Measurements from ENCODE around the gene GDF2. TPM values are rescaled to one million over a fixed set of nuclear protein-coding genes. Genes with fewer than 3 reads are reported as not detected.

GDF2 gene
- total and polyA plus RNA-seq, 2 of the 4 experiments (the other 2 are of a cell fraction), result under 0.01 TPM; not detected in 1

DNA sequence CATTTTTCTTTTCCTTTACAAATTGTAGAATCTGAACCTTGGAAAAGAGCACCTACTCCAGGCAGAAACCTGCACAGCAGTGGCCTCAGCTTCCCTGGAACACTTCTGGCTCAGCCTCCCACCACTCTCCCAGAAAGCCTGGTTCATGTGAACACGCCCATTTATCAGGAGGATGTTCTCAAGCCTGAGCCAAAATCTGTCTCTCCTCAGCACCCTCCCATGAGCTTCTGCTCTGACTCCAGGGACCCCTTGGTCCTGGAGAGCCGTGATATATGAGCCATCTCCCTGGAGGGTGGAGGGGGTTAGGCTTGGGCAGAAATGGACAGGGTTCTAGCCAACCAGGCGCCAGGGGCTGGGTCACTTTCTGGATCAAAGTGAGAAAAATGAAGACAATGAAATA is 10.1 kb downstream of the GDF2 start:
- TF ChIP-seq SMC3 (IDR thresholded peaks at IDR 0.05; ENCODE audit: low read depth, low read length), result no peak
- no peak for TF ChIP-seq MAFK (IDR thresholded peaks at IDR 0.05; ENCODE audit: low read depth, low read length)
- no peak for TF ChIP-seq MXI1 (IDR thresholded peaks at IDR 0.05; ENCODE audit: borderline replicate concordance, low read depth, low read length)
- no peak for TF ChIP-seq RCOR1 (IDR thresholded peaks at IDR 0.05; ENCODE audit: insufficient replicate concordance, low read length)
- no peak for TF ChIP-seq NFE2L2 (IDR thresholded peaks at IDR 0.05; ENCODE audit: low read depth, low read length)
- no peak for TF ChIP-seq FOS (IDR thresholded peaks at IDR 0.05; ENCODE audit: low read depth, low read length)
- no peak for TF ChIP-seq CHD1 (IDR thresholded peaks at IDR 0.05; ENCODE audit: low read depth, low read length)
- TF ChIP-seq, protein P1, sequence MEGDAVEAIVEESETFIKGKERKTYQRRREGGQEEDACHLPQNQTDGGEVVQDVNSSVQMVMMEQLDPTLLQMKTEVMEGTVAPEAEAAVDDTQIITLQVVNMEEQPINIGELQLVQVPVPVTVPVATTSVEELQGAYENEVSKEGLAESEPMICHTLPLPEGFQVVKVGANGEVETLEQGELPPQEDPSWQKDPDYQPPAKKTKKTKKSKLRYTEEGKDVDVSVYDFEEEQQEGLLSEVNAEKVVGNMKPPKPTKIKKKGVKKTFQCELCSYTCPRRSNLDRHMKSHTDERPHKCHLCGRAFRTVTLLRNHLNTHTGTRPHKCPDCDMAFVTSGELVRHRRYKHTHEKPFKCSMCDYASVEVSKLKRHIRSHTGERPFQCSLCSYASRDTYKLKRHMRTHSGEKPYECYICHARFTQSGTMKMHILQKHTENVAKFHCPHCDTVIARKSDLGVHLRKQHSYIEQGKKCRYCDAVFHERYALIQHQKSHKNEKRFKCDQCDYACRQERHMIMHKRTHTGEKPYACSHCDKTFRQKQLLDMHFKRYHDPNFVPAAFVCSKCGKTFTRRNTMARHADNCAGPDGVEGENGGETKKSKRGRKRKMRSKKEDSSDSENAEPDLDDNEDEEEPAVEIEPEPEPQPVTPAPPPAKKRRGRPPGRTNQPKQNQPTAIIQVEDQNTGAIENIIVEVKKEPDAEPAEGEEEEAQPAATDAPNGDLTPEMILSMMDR (conservative IDR thresholded peaks at IDR 0.05; ENCODE audit: low read depth, low read length), result no peak
- TF ChIP-seq BHLHE40 (IDR thresholded peaks at IDR 0.05; ENCODE audit: low read depth, low read length), result no peak
- no peak for TF ChIP-seq USF2 (IDR thresholded peaks at IDR 0.05; ENCODE audit: low read depth, low read length)
- no peak for TF ChIP-seq RAD21 (IDR thresholded peaks at IDR 0.05; ENCODE audit: low read length)
- TF ChIP-seq MAZ (IDR thresholded peaks at IDR 0.05; ENCODE audit: borderline replicate concordance, low read depth, low read length), result no peak
- TF ChIP-seq CEBPB (IDR thresholded peaks at IDR 0.05; ENCODE audit: low read depth, low read length), result no peak
- no peak for TF ChIP-seq ELK1 (IDR thresholded peaks at IDR 0.05; ENCODE audit: borderline replicate concordance, low read depth, low read length)
- no peak for TF ChIP-seq POLR2A (IDR thresholded peaks at IDR 0.05; ENCODE audit: low read depth, low read length)
- TF ChIP-seq RFX5 (IDR thresholded peaks at IDR 0.05; ENCODE audit: low read depth, low read length), result no peak
- Histone ChIP-seq H2AFZ (replicated peaks; ENCODE audit: low read length, poor library complexity) (no peak overlapping the region), H3K4me2 (ENCODE audit: low read depth, low read length) (no peak overlapping the region), H3K56ac (ENCODE audit: extremely low read depth, insufficient read depth, low read length) (no peak overlapping the region), H3K36me3 (ENCODE audit: control insufficient read depth, insufficient read depth, low read length) (no peaks in the 10 kb centered on the region), H4K8ac (ENCODE audit: low read depth in 2 of 2, low read length in 2 of 2) (no peak overlapping the region), H4K91ac (ENCODE audit: insufficient read depth, low read depth, low read length) (no peak overlapping the region), H2BK15ac (ENCODE audit: low read depth, low read length) (no peak overlapping the region), H3K4ac (ENCODE audit: low read depth, low read length) (no peak overlapping the region), H3K27me3 (ENCODE audit: control insufficient read depth, insufficient read depth, low read length) (peaks cover 8% of the 10 kb centered on the region), H3K9me1 (ENCODE audit: insufficient read depth, low read length) (peaks cover 4% of the 10 kb centered on the region; the same call in 1 of the 2 replicates), H3K9me3 (ENCODE audit: control insufficient read depth, insufficient read depth, low read length) (no peaks in the 10 kb centered on the region), H2AK9ac (replicated peaks; ENCODE audit: low read depth, low read length, poor library complexity) (peak overlapping the region; percentile 1), H3K9ac (ENCODE audit: low read depth, low read length) (no peak overlapping the region), H2AK5ac (ENCODE audit: low read depth, low read length) (no peak overlapping the region), H3K4me1 (ENCODE audit: control insufficient read depth, insufficient read depth, low read length) (peaks cover 1% of the 10 kb centered on the region; the same call in 1 of the 2 replicates), H2BK120ac (ENCODE audit: low read depth, low read length) (no peak overlapping the region), H3K18ac (ENCODE audit: low read depth, low read length) (no peak overlapping the region), H3K14ac (replicated peaks; ENCODE audit: low read depth, low read length) (no peak overlapping the region), H2BK20ac (ENCODE audit: low read depth, low read length) (no peak overlapping the region), H3K79me1 (ENCODE audit: low read depth in 1 of 2, low read length in 2 of 2) (no peaks in the 10 kb centered on the region), H3K4me3 (ENCODE audit: insufficient read depth, low read depth, low read length) (no peak overlapping the region), H2BK5ac (ENCODE audit: low read depth, low read length, poor library complexity, severe bottlenecking) (no peak overlapping the region), H3K27ac (ENCODE audit: insufficient read depth, low read length) (no peak overlapping the region), H3K23ac (ENCODE audit: low read depth, low read length) (no peak overlapping the region), H4K5ac (ENCODE audit: low read depth, low read length) (no peak overlapping the region), H4K20me1 (ENCODE audit: insufficient read depth, low read length) (no peaks in the 10 kb centered on the region)
- DNase-seq (no peak), ATAC-seq (ENCODE audit: low read depth) (no peak)
- intact Hi-C loops (cut with micrococcal nuclease), result no loop called here
- POLR2A ChIA-PET (ENCODE audit: unreplicated experiment), result no interaction called here
- CTCF ChIA-PET, result interaction anchor here (0.6 kb wide), 1 partner anchor 105 kb away, joined by 3 read pairs; no protein-coding TSS in a partner anchor
- no CpG with 5 or more reads among the region's 3 CpGs for WGBS, 2 experiments (ENCODE audit: extremely low coverage in 2 of 2, insufficient read length in 1 of 2)
- no TSS peak for BruUV-seq (replicated peaks)
- in situ Hi-C loops (cut with MboI; ENCODE audit: low sequenced_read_pairs), result no loop called here
- dilution Hi-C loops (cut with HindIII; ENCODE audit: low sequenced_read_pairs, unreplicated experiment), result no loop called here
